Activated CD4-positive, CD25-positive, alpha-beta regulatory T cell treated with anti-CD3 and anti-CD28 coated beads, Interleukin-2, amount 50 U/mL, for 16 hours (primary cell): ENCODE measurements around the gene TNC.
"Not testable (repeated sequence)": the region's sequence is repeated elsewhere in the genome, so short reads cannot be mapped to it uniquely, and the experiment has no call there.

ENCODE experiments used
- DNase-seq: peaks from one replicate; pipeline ENCODE4 v3.0.0-alpha.2; 2020; ENCODE audit warnings: low read depth, low spot score

The TNC gene

GRCh38 chr9:115135821-115136778 is 18.1 kb upstream of the TNC start:
- no peak for DNase-seq

DNA sequence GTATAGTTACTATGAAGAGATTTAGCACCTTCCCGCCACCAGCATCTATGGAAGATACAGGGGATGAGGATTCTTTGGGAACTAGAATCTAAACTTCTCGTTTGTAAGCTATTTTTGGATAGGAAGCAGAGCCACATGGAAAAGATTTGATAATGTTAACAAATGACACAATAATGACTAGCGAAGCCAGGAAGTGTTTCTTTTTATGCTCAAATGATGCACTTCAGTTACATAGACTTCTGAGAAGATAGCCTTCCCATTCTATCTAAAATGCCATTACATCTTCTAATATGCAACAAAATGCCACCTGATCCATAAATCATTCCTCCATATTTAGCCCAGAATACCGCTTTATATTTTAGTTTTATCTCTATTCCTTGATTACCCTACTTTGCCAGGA is 17.0 kb upstream of the TNC start:
- DNase-seq = no peak

DNA sequence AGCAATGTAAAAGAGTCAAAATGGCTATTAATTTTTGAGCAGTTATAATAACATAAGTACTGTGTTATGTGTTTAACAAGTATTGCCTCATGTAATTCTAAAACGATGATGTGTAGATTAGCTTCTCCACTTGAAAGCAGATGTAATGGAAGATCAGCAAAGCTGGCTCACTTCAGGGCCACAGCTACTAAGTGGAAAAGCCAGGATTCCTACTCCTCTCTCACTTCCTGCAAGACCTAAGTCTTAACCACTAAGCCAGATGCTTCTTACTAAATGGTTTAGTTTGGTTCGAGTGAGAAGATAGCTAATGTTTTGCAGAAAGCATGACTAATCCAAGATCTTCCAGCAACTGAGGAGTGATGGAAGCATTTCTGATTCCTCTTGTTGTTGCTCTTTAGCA is 15.7 kb upstream of the TNC start:
- DNase-seq = no peak

GRCh38 chr9:115132648-115133047 is 14.7 kb upstream of the TNC start:
- no peak for DNase-seq

DNA sequence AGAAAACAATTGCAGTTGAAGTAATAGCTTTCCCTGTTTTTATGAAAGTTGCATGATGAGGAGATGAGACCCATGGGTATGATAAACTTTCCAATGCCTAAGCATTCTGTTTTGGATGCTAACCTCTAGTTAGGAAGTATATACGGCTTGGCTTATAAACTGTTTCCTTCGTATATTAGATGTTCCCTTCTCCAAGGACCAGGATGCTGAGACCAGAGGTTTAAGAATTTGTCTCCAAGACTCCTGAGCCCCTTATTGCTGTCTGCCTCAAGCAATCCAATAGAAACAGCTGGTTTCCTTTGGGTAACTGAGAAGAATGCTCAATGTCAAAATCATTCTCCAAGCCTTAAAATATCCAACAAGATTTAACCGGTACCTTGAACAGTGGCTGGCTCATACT is 12.2 kb upstream of the TNC start:
- no peak for DNase-seq

DNA sequence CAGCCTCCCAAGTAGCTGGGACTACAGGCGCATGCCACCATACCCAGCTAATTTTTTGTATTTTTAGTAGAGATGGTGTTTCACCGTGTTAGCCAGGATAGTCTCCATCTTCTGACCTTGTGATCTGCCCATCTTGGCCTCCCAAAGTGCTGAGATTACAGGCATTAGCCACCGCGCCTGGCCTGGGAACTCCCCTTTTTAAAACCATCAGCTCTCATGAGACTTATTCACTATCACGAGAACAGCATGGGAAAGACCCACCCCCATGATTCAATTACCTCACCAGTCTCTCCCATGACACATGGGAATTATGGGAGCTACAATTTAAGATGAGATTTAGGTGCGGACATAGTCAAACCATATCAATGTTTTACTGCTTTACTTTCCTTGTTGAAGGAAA is 10.8 kb upstream of the TNC start:
- not testable (repeated sequence) for DNase-seq

DNA sequence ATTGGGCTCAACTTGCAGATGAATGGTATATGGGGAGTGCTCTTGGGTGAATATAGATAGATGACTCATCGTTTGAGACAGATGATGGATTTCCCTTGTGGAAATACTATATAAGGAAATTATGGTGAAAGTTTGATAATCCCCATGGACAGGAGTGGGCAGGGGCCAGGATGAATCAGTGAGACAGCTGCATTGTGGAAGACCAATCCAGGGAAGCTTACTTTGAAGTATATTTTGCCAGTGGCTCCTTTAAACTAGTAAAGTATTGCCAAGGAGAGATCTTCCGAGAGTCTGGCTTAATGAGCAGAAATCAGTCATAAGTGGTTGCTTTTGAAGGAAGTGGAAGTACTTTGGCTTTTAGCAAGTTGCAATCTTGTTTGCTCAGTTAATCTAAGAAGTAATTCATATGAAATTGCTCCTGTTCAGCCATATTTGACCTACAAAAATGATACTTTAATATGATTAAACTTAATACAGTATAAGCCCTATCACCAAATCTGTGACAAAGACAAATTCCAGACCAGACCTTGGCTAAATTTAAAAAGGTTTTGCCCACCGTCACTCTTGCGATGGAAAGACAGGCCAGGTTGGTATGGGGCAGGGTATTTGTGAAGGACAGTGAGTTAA is 9.3 kb upstream of the TNC start:
- no peak for DNase-seq

GRCh38 chr9:115126404-115126803 is 8.4 kb upstream of the TNC start:
- DNase-seq = no peak

- DNase-seq = no peak
Measured at GRCh38 chr9:115122937-115123336, 5.0 kb upstream of the TNC start.

- DNase-seq = no peak
Measured at GRCh38 chr9:115121181-115121580, 3.2 kb upstream of the TNC start.

GRCh38 chr9:115118879-115119218 is 892 bp upstream of the TNC start:
- no peak for DNase-seq

GRCh38 chr9:115116421-115117284 is 1.3 kb downstream of the TNC start:
- DNase-seq = no peak

GRCh38 chr9:115115924-115116323 is 2.0 kb downstream of the TNC start:
- no peak for DNase-seq

DNA sequence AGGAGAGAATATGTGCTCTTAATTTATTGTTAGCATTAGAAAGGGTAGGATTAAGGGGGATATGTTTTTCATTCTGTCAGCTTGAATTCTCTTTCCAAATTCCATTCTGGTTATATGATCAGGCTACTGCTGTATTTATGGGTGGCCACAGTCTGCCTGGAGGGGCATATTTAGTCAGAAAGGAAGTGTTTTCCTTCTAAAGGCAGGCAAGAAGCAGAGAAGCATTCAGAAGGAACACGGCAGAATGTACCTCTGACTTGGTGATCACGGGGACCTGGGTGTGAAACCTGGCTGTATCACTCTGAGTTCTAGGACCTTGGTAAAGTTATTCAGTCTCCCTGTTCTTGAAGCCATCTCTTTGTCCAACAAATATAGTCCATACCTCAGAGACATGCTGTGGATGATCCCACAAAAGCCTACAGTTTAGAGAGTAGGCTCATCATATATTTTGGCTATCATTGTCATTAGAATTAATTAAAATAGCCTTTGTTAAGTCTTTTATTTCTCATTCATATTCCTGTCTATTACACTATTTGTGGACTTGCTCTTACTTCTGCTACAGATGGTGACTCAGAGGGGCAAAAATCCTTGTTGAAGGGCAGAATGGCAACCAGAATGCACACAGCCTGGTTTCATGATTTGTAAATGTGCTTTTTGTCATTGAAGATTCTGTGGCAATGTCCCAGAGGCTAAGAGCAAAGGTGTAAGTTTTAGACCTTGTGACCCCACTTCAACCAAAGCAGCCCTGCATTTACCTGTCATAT is 2.7 kb downstream of the TNC start:
- no peak for DNase-seq

GRCh38 chr9:115114546-115114945 is 3.4 kb downstream of the TNC start:
- DNase-seq = no peak

GRCh38 chr9:115114084-115114483 is 3.9 kb downstream of the TNC start:
- DNase-seq = no peak

GRCh38 chr9:115111874-115112273 is 6.1 kb downstream of the TNC start:
- no peak for DNase-seq

GRCh38 chr9:115109486-115109885 is 8.5 kb downstream of the TNC start:
- no peak for DNase-seq

GRCh38 chr9:115107701-115108100 is 10.3 kb downstream of the TNC start:
- DNase-seq = no peak

- no peak for DNase-seq
Measured at GRCh38 chr9:115106642-115107041, 11.3 kb downstream of the TNC start.

GRCh38 chr9:115106001-115106400 is 12.0 kb downstream of the TNC start:
- no peak for DNase-seq

DNA sequence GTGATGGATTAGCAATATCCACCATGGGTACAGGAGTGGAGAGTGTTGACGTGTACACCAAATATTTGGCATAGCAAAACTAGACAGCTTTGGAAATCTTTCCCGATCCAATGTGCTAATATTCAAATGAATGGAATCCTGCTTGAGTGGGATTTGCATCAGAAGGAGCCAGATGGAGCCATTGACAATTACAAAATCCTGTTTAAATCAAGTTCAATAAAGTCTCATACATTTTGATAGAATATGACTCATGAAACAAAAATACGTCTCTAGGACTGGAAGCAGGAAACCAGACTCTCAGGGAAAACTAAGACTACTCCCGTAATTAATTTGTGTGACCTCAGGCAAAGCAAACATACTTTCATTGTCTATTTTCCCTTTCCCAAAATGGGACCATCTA is 13.0 kb downstream of the TNC start:
- no peak for DNase-seq
